ENCODE measurements around the gene HDAC4.

HDAC4 gene

GRCh38 chr2:239169311-239170048, 231.3 kb downstream of the HDAC4 start:
- Histone ChIP-seq H3K9me3 (ENCODE audit: control insufficient read depth, low read length) (no peaks in the 10 kb centered on the region), H3K36me3 (ENCODE audit: control insufficient read depth, insufficient read depth, low read length) (no peaks in the 10 kb centered on the region), H3K4me1 (ENCODE audit: control insufficient read depth, insufficient read depth, low read length) (no peaks in the 10 kb centered on the region), H3K4me3 (ENCODE audit: low read length) (no peak overlapping the region), H3K27me3 (ENCODE audit: control insufficient read depth, insufficient read depth, low read length) (no peaks in the 10 kb centered on the region), H3K9ac (ENCODE audit: low read length) (no peak overlapping the region)

GRCh38 chr2:239168575-239168974, 232.2 kb downstream of the HDAC4 start:
- H3K4me3 ChIP-seq (ENCODE audit: low read length), result no peak overlapping the region
- no peaks in the 10 kb centered on the region for H3K4me1 ChIP-seq (ENCODE audit: control insufficient read depth, insufficient read depth, low read length)
- no peak overlapping the region for H3K9ac ChIP-seq (ENCODE audit: low read length)
- no peaks in the 10 kb centered on the region for H3K9me3 ChIP-seq (ENCODE audit: control insufficient read depth, low read length)
- no peaks in the 10 kb centered on the region for H3K36me3 ChIP-seq (ENCODE audit: control insufficient read depth, insufficient read depth, low read length)
- H3K27me3 ChIP-seq (ENCODE audit: control insufficient read depth, insufficient read depth, low read length), result no peaks in the 10 kb centered on the region

GRCh38 chr2:239167766-239168444, 232.9 kb downstream of the HDAC4 start:
- no peaks in the 10 kb centered on the region for H3K36me3 ChIP-seq (ENCODE audit: control insufficient read depth, insufficient read depth, low read length)
- H3K27me3 ChIP-seq (ENCODE audit: control insufficient read depth, insufficient read depth, low read length), result no peaks in the 10 kb centered on the region
- H3K9me3 ChIP-seq (ENCODE audit: control insufficient read depth, low read length), result no peaks in the 10 kb centered on the region

GRCh38 chr2:239167011-239167673, 233.7 kb downstream of the HDAC4 start:
- H3K9ac ChIP-seq (ENCODE audit: low read length), result no peak overlapping the region

More at GRCh38 chr2:239167766-239168444, 232.9 kb downstream of the HDAC4 start:
- no peaks in the 10 kb centered on the region for H3K4me1 ChIP-seq (ENCODE audit: control insufficient read depth, insufficient read depth, low read length)
- H3K9ac ChIP-seq (ENCODE audit: low read length), result no peak overlapping the region
- H3K4me3 ChIP-seq (ENCODE audit: low read length), result no peak overlapping the region

GRCh38 chr2:239166201-239166834, 234.5 kb downstream of the HDAC4 start:
- Histone ChIP-seq H3K9ac (ENCODE audit: low read length) (no peak overlapping the region), H3K4me3 (ENCODE audit: low read length) (no peak overlapping the region)

More at GRCh38 chr2:239167011-239167673, 233.7 kb downstream of the HDAC4 start:
- no peaks in the 10 kb centered on the region for H3K27me3 ChIP-seq (ENCODE audit: control insufficient read depth, insufficient read depth, low read length)
- no peaks in the 10 kb centered on the region for H3K4me1 ChIP-seq (ENCODE audit: control insufficient read depth, insufficient read depth, low read length)
- H3K9me3 ChIP-seq (ENCODE audit: control insufficient read depth, low read length), result no peaks in the 10 kb centered on the region
- no peaks in the 10 kb centered on the region for H3K36me3 ChIP-seq (ENCODE audit: control insufficient read depth, insufficient read depth, low read length)
- H3K4me3 ChIP-seq (ENCODE audit: low read length), result no peak overlapping the region

DNA sequence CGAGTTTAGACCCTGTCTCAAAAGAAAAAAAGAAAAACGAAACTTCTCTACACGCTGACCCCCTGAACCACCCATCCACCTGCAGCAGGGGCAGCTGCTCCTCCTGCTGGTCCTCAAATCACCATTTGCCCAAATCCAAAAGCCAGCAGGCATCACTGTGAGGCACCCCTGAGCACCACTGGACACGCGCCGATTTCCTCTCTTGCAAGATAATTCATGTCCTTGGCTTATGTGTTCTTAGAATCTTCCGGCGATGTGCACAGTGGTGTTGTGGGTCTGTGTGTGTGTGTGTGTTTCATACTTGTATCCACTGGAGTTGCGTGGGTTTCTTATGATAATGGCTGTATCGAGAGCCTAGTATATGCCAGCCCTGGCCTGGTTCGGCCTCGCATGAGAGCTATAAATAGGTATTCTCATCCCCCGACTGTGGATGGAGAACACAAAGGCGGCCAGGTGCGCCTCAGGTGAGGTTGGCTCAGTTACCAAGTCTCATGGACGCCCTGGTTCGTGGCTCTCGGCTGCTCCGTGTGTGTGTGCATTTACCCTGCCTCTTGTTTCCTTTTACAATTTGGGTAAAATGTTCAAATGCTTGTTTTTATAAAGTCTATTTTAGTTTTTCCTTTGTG, 235.5 kb downstream of the HDAC4 start:
- Histone ChIP-seq H3K36me3 (ENCODE audit: control insufficient read depth, insufficient read depth, low read length) (no peaks in the 10 kb centered on the region), H3K4me1 (ENCODE audit: control insufficient read depth, insufficient read depth, low read length) (no peaks in the 10 kb centered on the region), H3K9me3 (ENCODE audit: control insufficient read depth, low read length) (no peaks in the 10 kb centered on the region), H3K4me3 (ENCODE audit: low read length) (no peak overlapping the region), H3K27me3 (ENCODE audit: control insufficient read depth, insufficient read depth, low read length) (no peaks in the 10 kb centered on the region), H3K9ac (ENCODE audit: low read length) (no peak overlapping the region)

More at GRCh38 chr2:239166201-239166834, 234.5 kb downstream of the HDAC4 start:
- no peaks in the 10 kb centered on the region for H3K36me3 ChIP-seq (ENCODE audit: control insufficient read depth, insufficient read depth, low read length)
- H3K9me3 ChIP-seq (ENCODE audit: control insufficient read depth, low read length), result no peaks in the 10 kb centered on the region
- no peaks in the 10 kb centered on the region for H3K4me1 ChIP-seq (ENCODE audit: control insufficient read depth, insufficient read depth, low read length)
- no peaks in the 10 kb centered on the region for H3K27me3 ChIP-seq (ENCODE audit: control insufficient read depth, insufficient read depth, low read length)

DNA sequence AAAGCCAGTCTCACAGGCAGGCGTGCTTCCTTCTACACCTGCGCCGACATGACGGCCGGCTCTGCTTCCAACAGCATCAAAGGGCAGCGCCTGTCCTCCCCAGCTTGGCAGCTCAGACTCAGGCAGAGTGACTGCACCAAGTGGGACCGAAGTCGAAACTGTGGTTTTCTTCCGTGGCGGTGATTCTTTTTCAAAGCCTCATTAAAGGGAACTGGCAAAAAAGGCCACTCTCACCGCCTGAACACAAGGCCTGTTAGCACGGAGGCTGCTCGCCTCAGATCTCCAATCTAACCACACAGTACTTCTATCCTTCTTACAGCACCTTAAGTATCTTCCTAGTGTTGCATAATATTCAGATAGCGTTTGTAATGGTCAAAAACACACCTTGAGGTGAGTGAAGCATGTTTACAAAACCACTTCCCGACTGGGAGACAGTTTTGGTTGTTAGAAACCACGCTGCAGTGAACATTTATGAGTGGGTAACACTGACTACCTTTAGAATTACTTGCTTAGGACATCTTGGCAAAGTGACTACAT, 236.4 kb downstream of the HDAC4 start:
- Histone ChIP-seq H3K27me3 (ENCODE audit: control insufficient read depth, insufficient read depth, low read length) (no peaks in the 10 kb centered on the region), H3K9ac (ENCODE audit: low read length) (no peak overlapping the region), H3K4me3 (ENCODE audit: low read length) (no peak overlapping the region), H3K36me3 (ENCODE audit: control insufficient read depth, insufficient read depth, low read length) (no peaks in the 10 kb centered on the region), H3K4me1 (ENCODE audit: control insufficient read depth, insufficient read depth, low read length) (no peaks in the 10 kb centered on the region), H3K9me3 (ENCODE audit: control insufficient read depth, low read length) (no peaks in the 10 kb centered on the region)

DNA sequence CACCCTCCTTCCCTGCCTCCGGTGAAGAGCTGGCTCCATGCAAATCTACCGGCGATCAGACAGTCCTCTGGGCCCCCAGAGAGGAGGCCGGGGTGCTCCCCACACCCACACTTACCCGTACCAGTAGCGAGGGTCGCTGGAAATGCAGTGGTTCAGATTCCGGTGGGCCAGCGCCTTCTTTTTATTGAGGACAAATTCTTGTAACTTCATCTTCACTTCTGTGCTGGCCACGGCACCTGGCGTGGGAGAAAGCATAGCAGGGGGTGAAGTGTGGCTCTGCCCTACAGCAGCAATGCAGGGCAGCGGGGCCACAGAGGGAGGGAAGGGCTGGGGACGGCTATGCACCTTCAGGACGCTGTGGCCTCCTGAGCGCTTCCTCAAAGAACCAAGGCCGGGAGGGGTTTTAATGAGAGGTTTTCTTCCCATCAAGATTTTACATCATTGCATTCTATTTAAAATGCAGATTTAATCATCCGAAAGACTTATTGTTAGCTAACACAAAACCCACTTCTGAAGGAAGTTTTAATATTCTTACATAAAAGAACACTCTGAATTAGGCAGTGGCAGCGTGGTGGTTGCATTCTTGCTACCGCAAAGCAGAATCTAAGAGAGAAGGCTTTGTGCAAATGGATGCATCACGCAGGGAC, 237.0 kb downstream of the HDAC4 start:
- Histone ChIP-seq H3K36me3 (ENCODE audit: control insufficient read depth, insufficient read depth, low read length) (no peaks in the 10 kb centered on the region), H3K27me3 (ENCODE audit: control insufficient read depth, insufficient read depth, low read length) (no peaks in the 10 kb centered on the region), H3K4me1 (ENCODE audit: control insufficient read depth, insufficient read depth, low read length) (no peaks in the 10 kb centered on the region), H3K9ac (ENCODE audit: low read length) (no peak overlapping the region), H3K4me3 (ENCODE audit: low read length) (no peak overlapping the region), H3K9me3 (ENCODE audit: control insufficient read depth, low read length) (no peaks in the 10 kb centered on the region)

DNA sequence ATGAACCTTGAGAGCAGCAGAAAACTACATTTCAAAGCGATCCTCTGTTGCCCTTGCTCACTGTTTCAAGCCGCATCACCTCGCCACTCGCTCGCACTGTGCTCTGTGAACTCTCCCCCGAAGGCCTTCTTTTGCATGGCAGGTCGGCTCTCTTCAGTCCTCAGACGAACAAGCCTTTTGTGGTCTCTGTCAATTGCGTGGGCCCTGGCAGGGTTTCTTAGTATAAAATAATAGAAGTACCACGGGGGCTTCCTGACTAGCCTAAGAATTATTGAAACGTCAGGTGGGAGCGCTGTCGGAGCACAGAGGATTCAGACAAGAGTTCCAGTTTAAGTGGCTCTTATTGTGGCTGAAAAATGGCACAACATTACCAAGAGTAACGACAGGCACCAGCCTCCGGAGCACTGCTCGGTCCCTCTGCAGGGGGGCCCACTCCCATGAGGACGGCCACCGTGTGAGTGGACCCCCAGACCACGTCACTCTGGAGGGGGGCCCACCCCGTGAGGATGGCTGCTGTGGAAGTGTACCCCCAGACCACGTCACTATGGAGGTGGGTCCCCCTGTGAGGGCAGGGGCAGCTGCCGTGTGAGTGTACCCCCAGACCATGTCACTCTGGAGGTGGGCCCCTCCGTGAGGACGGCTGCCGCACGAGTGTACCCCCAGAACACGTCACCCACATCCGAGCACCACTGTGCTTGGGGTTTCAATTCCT, 237.7 kb downstream of the HDAC4 start:
- H3K4me3 ChIP-seq (ENCODE audit: low read length), result no peak overlapping the region
- H3K27me3 ChIP-seq (ENCODE audit: control insufficient read depth, insufficient read depth, low read length), result no peaks in the 10 kb centered on the region
- no peaks in the 10 kb centered on the region for H3K9me3 ChIP-seq (ENCODE audit: control insufficient read depth, low read length)
- H3K36me3 ChIP-seq (ENCODE audit: control insufficient read depth, insufficient read depth, low read length), result no peaks in the 10 kb centered on the region
- H3K9ac ChIP-seq (ENCODE audit: low read length), result no peak overlapping the region
- no peaks in the 10 kb centered on the region for H3K4me1 ChIP-seq (ENCODE audit: control insufficient read depth, insufficient read depth, low read length)

- Histone ChIP-seq H3K27me3 (ENCODE audit: control insufficient read depth, insufficient read depth, low read length) (no peaks in the 10 kb centered on the region), H3K4me3 (ENCODE audit: low read length) (no peak overlapping the region), H3K9me3 (ENCODE audit: control insufficient read depth, low read length) (no peaks in the 10 kb centered on the region), H3K4me1 (ENCODE audit: control insufficient read depth, insufficient read depth, low read length) (peaks cover 7% of the 10 kb centered on the region), H3K9ac (ENCODE audit: low read length) (no peak overlapping the region), H3K36me3 (ENCODE audit: control insufficient read depth, insufficient read depth, low read length) (no peaks in the 10 kb centered on the region)
Measured at GRCh38 chr2:239162141-239162821, 238.5 kb downstream of the HDAC4 start.

Measured in mucosa of stomach (tissue), 1 donor.